WTC11 (cell line): ENCODE measurements around the gene NCOA1. TPM values are rescaled to one million over a fixed set of nuclear protein-coding genes. Genes with fewer than 3 reads are reported as not detected.

Experiments used
- ATAC-seq: fragments of 200-7000 bp; cut with Tn5 transposase; 2 replicates; pipeline ENCODE4 v1.10.0; 2021; ENCODE audit warnings: mild to moderate bottlenecking, moderate library complexity
- CTCF ChIA-PET: fragments of 300-600 bp; sonication (Branson Sonifier 250); formaldehyde crosslinking; loops from one replicate; lab custom pipeline; 2021; ENCODE audit warnings: antibody characterized with exemption; lab: Charles Lee
- POLR2A ChIA-PET: fragments of 350-600 bp; sonication (Branson Sonifier 250); formaldehyde crosslinking; loops from one replicate; lab custom pipeline; 2021; ENCODE audit warnings: antibody characterized with exemption; lab: Charles Lee
- DNase-seq: peaks from one replicate; pipeline ENCODE4 v3.0.0; 2021; ENCODE audit warnings: low spot score
- H3K27ac Mint-ChIP-seq: 2 replicates; pipeline ENCODE4 v1.8.0; 2021; ENCODE audit warnings: mixed read lengths
- H3K27me3 Mint-ChIP-seq: 2 replicates; pipeline ENCODE4 v1.8.0; 2021; ENCODE audit warnings: low read depth, mild to moderate bottlenecking, moderate library complexity, mixed read lengths
- H3K36me3 Mint-ChIP-seq: 2 replicates; pipeline ENCODE4 v1.8.0; 2021; ENCODE audit warnings: mixed read lengths
- H3K4me1 Mint-ChIP-seq: 2 replicates; pipeline ENCODE4 v1.8.0; 2022; ENCODE audit warnings: mixed read lengths
- H3K4me3 Mint-ChIP-seq: 2 replicates; pipeline ENCODE4 v1.8.0; 2021; ENCODE audit warnings: mild to moderate bottlenecking, moderate library complexity, mixed read lengths
- H3K9me3 Mint-ChIP-seq: 2 replicates; pipeline ENCODE4 v1.8.0; 2021; ENCODE audit warnings: mixed read lengths
- ATF1 ChIP-seq: sonication (generic); formaldehyde crosslinking; IDR thresholded peaks from 2 replicates; pipeline ENCODE4 v1.8.1; 2023; ENCODE audit warnings: mild to moderate bottlenecking, moderate library complexity, missing genetic modification reagents
- ELF4 ChIP-seq: sonication (generic); formaldehyde crosslinking; IDR thresholded peaks from 2 replicates; pipeline ENCODE4 v1.8.1; 2022; ENCODE audit warnings: low read depth, mild to moderate bottlenecking, moderate library complexity, missing genetic modification reagents
- EMX1 ChIP-seq: fragments of 250-450 bp; sonication (Bioruptor Pico); IDR thresholded peaks from 2 replicates; pipeline ENCODE4 v1.8.0; 2021; ENCODE audit warnings: mild to moderate bottlenecking
- ERG ChIP-seq: fragments of 250-450 bp; sonication (Bioruptor Pico); IDR thresholded peaks from 2 replicates; pipeline ENCODE4 v1.8.0; 2021; ENCODE audit warnings: mild to moderate bottlenecking
- GABPB1 ChIP-seq: sonication (generic); formaldehyde crosslinking; IDR thresholded peaks from 2 replicates; pipeline ENCODE4 v1.8.1; 2023; ENCODE audit warnings: mild to moderate bottlenecking, missing genetic modification reagents
- MLX ChIP-seq: sonication (generic); formaldehyde crosslinking; IDR thresholded peaks from 2 replicates; pipeline ENCODE4 v1.8.1; 2023; ENCODE audit warnings: mild to moderate bottlenecking, missing genetic modification reagents, moderate library complexity
- NFE2L1 ChIP-seq: sonication (generic); formaldehyde crosslinking; IDR thresholded peaks from 2 replicates; pipeline ENCODE4 v1.8.1; 2023; ENCODE audit warnings: missing genetic modification reagents
- NFYB ChIP-seq: sonication (generic); formaldehyde crosslinking; conservative IDR thresholded peaks from 2 replicates; pipeline ENCODE4 v1.8.0; 2022; ENCODE audit warnings: low read depth, missing genetic modification reagents
- NR3C1 ChIP-seq: sonication (generic); formaldehyde crosslinking; conservative IDR thresholded peaks from 2 replicates; pipeline ENCODE4 v1.8.1; 2023; ENCODE audit warnings: low read depth, mild to moderate bottlenecking, missing genetic modification reagents
- RORB ChIP-seq: fragments of 250-450 bp; sonication (Bioruptor Pico); IDR thresholded peaks from 2 replicates; pipeline ENCODE4 v1.9.0; 2021; ENCODE audit warnings: mild to moderate bottlenecking
- SMAD4 ChIP-seq: sonication (generic); formaldehyde crosslinking; IDR thresholded peaks from 2 replicates; pipeline ENCODE4 v1.8.0; 2022; ENCODE audit warnings: mild to moderate bottlenecking, missing genetic modification reagents
- TEAD1 ChIP-seq: sonication (generic); formaldehyde crosslinking; IDR thresholded peaks from 2 replicates; pipeline ENCODE4 v1.8.0; 2022; ENCODE audit warnings: mild to moderate bottlenecking, missing genetic modification reagents
- ZNF219 ChIP-seq: sonication (generic); formaldehyde crosslinking; IDR thresholded peaks from 2 replicates; pipeline ENCODE4 v1.8.0; 2023; ENCODE audit warnings: missing genetic modification reagents, mild to moderate bottlenecking, borderline replicate concordance
- ZNF232 ChIP-seq: sonication (generic); formaldehyde crosslinking; IDR thresholded peaks from 2 replicates; pipeline ENCODE4 v1.8.0; 2022; ENCODE audit warnings: mild to moderate bottlenecking, missing genetic modification reagents
- total RNA-seq: library from RNA; stranded (reverse); gene quantifications from 3 replicates; pipeline ENCODE4 v1.2.3, GENCODE V29; 2021
- TF ChIP-seq, protein P1 (sequence below): sonication (generic); formaldehyde crosslinking; IDR thresholded peaks from 2 replicates; pipeline ENCODE4 v1.8.1; 2023; ENCODE audit warnings: mild to moderate bottlenecking, missing genetic modification reagents, borderline replicate concordance
- TF ChIP-seq, protein P2 (sequence below): sonication (generic); formaldehyde crosslinking; IDR thresholded peaks from 2 replicates; pipeline ENCODE4 v1.8.1; 2022; ENCODE audit warnings: mild to moderate bottlenecking, missing genetic modification reagents, moderate library complexity, borderline replicate concordance
- TF ChIP-seq, protein P3 (sequence below): sonication (generic); formaldehyde crosslinking; IDR thresholded peaks from 2 replicates; pipeline ENCODE4 v1.8.0; 2022; ENCODE audit warnings: mild to moderate bottlenecking, missing genetic modification reagents
- TF ChIP-seq, protein P4 (sequence below): fragments of 250-450 bp; sonication (Bioruptor Pico); IDR thresholded peaks from 2 replicates; pipeline ENCODE4 v2.1.2; 2022; ENCODE audit warnings: mild to moderate bottlenecking, moderate library complexity
- TF ChIP-seq, protein P5 (sequence below): sonication (generic); formaldehyde crosslinking; IDR thresholded peaks from 2 replicates; pipeline ENCODE4 v1.8.1; 2023; ENCODE audit warnings: mild to moderate bottlenecking, missing genetic modification reagents, moderate library complexity
- TF ChIP-seq, protein P6 (sequence below): fragments of 250-450 bp; sonication (Bioruptor Pico); IDR thresholded peaks from 2 replicates; pipeline ENCODE4 v1.9.0; 2021; ENCODE audit warnings: mild to moderate bottlenecking, borderline replicate concordance

The NCOA1 gene
- total RNA-seq, 1 experiment from 2014 or later = 16.9 TPM

GRCh38 chr2:24485197-24485596 lies 5.9 kb upstream of the NCOA1 start:
- DNase-seq (no peak), ATAC-seq (no peak)
- no peak overlapping the region for H3K27ac Mint-ChIP-seq
- H3K4me1 Mint-ChIP-seq = peaks cover 17% of the 10 kb centered on the region
- ChIA-PET POLR2A (no interaction called here), CTCF (no interaction called here)
- H3K27me3 Mint-ChIP-seq = no peaks in the 10 kb centered on the region; the same call in 1 of the 2 replicates
- H3K36me3 Mint-ChIP-seq = peaks cover 2% of the 10 kb centered on the region; the same call in 1 of the 2 replicates
- H3K9me3 Mint-ChIP-seq = peaks cover 14% of the 10 kb centered on the region
- H3K4me3 Mint-ChIP-seq = no peak overlapping the region
- TF ChIP-seq, protein P1, sequence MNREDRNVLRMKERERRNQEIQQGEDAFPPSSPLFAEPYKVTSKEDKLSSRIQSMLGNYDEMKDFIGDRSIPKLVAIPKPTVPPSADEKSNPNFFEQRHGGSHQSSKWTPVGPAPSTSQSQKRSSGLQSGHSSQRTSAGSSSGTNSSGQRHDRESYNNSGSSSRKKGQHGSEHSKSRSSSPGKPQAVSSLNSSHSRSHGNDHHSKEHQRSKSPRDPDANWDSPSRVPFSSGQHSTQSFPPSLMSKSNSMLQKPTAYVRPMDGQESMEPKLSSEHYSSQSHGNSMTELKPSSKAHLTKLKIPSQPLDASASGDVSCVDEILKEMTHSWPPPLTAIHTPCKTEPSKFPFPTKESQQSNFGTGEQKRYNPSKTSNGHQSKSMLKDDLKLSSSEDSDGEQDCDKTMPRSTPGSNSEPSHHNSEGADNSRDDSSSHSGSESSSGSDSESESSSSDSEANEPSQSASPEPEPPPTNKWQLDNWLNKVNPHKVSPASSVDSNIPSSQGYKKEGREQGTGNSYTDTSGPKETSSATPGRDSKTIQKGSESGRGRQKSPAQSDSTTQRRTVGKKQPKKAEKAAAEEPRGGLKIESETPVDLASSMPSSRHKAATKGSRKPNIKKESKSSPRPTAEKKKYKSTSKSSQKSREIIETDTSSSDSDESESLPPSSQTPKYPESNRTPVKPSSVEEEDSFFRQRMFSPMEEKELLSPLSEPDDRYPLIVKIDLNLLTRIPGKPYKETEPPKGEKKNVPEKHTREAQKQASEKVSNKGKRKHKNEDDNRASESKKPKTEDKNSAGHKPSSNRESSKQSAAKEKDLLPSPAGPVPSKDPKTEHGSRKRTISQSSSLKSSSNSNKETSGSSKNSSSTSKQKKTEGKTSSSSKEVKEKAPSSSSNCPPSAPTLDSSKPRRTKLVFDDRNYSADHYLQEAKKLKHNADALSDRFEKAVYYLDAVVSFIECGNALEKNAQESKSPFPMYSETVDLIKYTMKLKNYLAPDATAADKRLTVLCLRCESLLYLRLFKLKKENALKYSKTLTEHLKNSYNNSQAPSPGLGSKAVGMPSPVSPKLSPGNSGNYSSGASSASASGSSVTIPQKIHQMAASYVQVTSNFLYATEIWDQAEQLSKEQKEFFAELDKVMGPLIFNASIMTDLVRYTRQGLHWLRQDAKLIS (CRISPR knock-in tag) = no peak
- TF ChIP-seq, protein P2, sequence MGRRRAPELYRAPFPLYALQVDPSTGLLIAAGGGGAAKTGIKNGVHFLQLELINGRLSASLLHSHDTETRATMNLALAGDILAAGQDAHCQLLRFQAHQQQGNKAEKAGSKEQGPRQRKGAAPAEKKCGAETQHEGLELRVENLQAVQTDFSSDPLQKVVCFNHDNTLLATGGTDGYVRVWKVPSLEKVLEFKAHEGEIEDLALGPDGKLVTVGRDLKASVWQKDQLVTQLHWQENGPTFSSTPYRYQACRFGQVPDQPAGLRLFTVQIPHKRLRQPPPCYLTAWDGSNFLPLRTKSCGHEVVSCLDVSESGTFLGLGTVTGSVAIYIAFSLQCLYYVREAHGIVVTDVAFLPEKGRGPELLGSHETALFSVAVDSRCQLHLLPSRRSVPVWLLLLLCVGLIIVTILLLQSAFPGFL = no peak
- no peak for TF ChIP-seq EMX1 (CRISPR knock-in tag)
- TF ChIP-seq, protein P3, sequence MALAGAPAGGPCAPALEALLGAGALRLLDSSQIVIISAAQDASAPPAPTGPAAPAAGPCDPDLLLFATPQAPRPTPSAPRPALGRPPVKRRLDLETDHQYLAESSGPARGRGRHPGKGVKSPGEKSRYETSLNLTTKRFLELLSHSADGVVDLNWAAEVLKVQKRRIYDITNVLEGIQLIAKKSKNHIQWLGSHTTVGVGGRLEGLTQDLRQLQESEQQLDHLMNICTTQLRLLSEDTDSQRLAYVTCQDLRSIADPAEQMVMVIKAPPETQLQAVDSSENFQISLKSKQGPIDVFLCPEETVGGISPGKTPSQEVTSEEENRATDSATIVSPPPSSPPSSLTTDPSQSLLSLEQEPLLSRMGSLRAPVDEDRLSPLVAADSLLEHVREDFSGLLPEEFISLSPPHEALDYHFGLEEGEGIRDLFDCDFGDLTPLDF (CRISPR knock-in tag) = no peak
- TF ChIP-seq, protein P4, sequence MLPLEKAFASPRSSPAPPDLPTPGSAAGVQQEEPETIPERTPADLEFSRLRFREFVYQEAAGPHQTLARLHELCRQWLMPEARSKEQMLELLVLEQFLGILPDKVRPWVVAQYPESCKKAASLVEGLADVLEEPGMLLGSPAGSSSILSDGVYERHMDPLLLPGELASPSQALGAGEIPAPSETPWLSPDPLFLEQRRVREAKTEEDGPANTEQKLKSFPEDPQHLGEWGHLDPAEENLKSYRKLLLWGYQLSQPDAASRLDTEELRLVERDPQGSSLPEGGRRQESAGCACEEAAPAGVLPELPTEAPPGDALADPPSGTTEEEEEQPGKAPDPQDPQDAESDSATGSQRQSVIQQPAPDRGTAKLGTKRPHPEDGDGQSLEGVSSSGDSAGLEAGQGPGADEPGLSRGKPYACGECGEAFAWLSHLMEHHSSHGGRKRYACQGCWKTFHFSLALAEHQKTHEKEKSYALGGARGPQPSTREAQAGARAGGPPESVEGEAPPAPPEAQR (CRISPR knock-in tag) = no peak
- TF ChIP-seq ERG (CRISPR knock-in tag) = no peak
- TF ChIP-seq ELF4 (CRISPR knock-in tag) = no peak
- no peak for TF ChIP-seq GABPB1 (CRISPR knock-in tag)
- TF ChIP-seq SMAD4 (CRISPR knock-in tag) = no peak
- TF ChIP-seq ZNF232 (CRISPR knock-in tag) = no peak
- TF ChIP-seq ATF1 = no peak
- TF ChIP-seq ZNF219 = no peak
- no peak for TF ChIP-seq TEAD1 (CRISPR knock-in tag)
- no peak for TF ChIP-seq NFE2L1
- TF ChIP-seq NR3C1 = no peak
- TF ChIP-seq MLX (CRISPR knock-in tag) = no peak
- TF ChIP-seq, protein P5, sequence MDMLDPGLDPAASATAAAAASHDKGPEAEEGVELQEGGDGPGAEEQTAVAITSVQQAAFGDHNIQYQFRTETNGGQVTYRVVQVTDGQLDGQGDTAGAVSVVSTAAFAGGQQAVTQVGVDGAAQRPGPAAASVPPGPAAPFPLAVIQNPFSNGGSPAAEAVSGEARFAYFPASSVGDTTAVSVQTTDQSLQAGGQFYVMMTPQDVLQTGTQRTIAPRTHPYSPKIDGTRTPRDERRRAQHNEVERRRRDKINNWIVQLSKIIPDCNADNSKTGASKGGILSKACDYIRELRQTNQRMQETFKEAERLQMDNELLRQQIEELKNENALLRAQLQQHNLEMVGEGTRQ = no peak
- TF ChIP-seq, protein P6, sequence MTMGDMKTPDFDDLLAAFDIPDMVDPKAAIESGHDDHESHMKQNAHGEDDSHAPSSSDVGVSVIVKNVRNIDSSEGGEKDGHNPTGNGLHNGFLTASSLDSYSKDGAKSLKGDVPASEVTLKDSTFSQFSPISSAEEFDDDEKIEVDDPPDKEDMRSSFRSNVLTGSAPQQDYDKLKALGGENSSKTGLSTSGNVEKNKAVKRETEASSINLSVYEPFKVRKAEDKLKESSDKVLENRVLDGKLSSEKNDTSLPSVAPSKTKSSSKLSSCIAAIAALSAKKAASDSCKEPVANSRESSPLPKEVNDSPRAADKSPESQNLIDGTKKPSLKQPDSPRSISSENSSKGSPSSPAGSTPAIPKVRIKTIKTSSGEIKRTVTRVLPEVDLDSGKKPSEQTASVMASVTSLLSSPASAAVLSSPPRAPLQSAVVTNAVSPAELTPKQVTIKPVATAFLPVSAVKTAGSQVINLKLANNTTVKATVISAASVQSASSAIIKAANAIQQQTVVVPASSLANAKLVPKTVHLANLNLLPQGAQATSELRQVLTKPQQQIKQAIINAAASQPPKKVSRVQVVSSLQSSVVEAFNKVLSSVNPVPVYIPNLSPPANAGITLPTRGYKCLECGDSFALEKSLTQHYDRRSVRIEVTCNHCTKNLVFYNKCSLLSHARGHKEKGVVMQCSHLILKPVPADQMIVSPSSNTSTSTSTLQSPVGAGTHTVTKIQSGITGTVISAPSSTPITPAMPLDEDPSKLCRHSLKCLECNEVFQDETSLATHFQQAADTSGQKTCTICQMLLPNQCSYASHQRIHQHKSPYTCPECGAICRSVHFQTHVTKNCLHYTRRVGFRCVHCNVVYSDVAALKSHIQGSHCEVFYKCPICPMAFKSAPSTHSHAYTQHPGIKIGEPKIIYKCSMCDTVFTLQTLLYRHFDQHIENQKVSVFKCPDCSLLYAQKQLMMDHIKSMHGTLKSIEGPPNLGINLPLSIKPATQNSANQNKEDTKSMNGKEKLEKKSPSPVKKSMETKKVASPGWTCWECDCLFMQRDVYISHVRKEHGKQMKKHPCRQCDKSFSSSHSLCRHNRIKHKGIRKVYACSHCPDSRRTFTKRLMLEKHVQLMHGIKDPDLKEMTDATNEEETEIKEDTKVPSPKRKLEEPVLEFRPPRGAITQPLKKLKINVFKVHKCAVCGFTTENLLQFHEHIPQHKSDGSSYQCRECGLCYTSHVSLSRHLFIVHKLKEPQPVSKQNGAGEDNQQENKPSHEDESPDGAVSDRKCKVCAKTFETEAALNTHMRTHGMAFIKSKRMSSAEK (CRISPR knock-in tag) = no peak
- TF ChIP-seq RORB = no peak
- TF ChIP-seq NFYB (CRISPR knock-in tag) = no peak
